NCI-H526 treated with DMSO at 0.1 percent for 48 hours (cell line): ENCODE measurements around the gene FSTL1.

Source experiments
- DNase-seq: peaks from one replicate; lab custom pipeline; 2025; lab: John Stamatoyannopoulos, UW

FSTL1 gene

DNA sequence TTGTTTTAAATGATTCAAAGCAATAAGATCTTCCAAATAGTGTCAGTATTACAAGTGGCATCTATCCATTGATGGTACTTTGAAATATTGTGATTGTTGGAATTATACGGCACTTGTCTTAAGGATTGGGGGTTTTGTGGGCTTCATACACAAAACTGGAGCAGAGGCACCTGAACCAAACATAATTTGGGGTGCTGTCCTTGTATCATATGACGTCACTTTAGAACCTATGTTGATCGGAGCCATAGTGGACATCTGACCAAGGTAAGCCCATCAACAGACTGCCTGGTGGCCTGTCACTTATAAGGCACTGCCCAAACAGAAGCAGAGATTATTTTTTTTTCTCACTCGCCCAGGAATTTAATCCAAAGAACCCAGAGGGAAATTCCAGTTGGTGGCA, 98.8 kb downstream of the FSTL1 start:
- no peak for DNase-seq

DNA sequence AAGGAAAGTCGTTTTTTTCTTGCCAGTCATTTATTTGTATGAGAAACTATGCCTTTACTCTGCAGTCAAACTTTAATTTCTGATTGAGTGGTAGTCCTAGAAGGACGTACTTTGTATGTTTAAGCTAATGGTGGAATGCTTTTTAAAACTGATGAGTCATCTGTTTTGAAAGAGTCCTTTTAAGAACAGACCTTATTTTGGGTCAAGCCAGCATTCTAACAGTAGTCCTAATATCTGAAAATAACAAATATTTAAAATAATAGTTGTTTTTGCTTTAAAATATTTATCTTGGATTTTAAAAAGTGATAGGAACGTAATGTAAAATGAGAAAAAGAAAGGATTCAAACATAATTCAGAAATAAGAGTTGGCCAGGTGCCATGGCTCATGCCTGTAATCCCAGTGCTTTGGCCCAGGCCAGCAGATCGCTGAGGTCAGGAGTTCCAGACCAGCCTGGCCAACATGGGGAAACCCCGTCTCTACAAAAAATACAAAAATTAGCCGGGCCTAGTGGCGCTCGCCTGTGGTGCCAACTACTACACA, 100.3 kb downstream of the FSTL1 start:
- DNase-seq: no peak

DNA sequence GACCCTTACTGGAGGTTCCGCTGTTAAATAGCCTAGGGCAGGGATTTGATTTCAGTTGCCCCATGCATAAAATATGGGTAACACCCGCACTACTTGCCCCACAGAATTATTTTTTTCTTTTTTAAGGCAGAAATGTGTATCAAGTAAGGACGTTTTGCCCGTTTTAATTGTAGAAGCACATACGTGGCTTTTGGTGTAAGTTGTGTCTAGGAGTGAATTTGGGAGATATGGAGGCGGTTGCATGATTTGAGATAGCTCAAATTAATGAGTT, 101.0 kb downstream of the FSTL1 start:
- DNase-seq: no peak

DNA sequence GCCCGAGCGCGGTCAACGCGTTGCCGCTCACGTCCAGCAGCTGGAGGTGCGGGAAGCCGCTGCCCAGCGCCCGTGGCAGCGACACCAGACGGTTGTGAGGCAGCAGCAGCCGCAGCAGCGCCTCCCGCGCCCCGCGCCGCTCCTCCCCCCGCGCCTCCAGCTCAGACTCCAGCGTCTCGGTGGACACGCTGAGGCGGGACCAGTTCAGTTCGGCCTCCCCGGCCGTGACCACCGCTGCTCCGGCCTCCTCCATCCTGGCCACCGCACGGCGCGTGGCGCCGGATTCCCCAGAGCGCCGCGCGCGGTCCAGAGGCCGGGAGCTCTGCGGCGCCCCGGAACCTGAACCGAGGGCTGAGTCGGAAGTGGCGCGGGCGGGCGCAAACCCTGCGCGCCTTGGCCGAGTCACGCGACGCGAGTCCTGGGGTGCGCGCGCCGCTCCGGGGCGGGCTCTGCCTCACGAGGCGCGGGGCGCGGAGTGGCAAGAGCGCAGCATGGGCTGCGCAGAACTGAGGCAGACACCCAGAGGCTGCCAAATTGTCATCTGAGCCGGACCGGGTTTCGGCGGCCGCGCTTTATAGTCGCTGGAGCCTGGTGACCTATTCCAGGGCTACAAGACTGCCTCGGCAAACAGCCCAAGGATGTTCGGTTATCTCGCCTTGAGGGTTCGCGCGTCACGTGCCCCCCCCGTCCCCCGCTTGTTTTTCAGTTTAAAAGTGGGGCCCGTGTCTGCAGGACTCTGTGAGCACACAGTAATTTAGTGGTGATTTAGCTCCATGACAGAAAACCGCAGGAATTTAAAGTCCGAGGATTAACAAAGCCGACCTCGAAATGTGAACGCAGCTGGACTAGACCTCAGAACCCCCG, 101.6 kb downstream of the FSTL1 start, which contains the start of gene LRRC58:
Gene LRRC58, minus strand, starts transcription at position 364 of the 864 bp plus-strand sequence. Its CDS starts 111 bp downstream, at position 253.
- peak; percentile 74 for DNase-seq

DNA sequence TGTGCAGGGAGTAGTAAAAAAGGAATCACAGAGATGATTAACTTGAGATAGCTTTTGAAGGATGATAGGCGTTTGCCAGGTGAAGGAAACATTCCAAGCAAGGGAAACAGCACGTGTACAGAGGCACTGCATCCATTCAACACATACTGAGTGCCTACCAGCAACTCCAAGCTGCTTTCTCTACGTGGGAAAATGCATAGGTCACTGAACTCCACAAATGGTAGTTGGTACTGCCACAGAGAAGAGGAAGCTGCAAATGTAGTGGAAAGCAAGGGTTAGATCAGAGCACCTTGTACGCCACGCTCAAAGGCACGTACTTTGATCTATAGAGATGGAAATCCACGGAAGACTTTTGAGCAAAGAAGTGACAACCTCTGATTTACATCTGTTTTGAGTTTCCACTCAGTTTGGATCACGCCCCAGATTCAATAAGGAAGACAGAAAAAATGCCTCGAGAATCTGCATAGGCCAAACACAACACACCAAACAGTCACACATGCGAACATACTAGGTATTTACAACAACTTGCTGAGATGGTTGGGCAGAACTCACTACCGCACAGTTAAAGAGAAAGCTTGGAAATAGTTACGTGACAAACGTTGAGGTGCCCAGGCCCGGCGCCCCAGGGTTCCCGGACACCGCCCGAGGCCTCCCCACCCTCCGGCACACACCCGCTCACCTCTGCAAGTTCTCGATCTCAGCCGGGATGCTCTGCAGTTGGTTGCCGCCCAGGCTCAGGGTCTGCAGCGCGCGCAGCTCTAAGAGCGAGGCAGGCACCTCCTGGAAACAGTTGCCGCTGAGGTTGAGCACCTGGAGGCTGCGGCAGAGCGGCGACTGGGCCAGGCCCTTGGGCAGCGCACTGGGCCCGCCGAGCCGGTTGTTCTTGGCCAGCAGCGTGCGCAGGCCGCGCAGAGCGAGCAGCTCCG, 102.5 kb downstream of the FSTL1 start:
- peak; percentile 61 for DNase-seq

DNA sequence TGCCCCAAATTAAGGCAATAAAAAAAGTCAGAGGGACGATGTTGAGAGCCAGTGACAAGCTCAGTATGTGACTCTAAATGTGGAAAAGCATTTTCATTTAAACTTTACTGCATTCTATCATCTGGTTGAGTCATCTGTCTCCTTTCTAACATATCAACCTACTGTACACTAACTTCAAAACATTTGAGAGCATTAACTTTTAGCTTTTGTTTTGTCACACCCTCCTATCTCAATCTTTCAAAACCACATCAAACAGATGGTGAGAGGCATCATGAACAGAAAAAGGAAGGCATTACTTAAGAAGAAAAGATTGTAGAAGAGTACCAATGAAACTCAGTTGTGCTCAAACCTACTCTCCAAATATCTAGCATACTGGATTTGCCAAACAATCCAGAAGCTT, 106.4 kb downstream of the FSTL1 start:
- DNase-seq: no peak
